Muscle layer of duodenum (tissue), 2 donors: ENCODE data around the gene NFYC.

Source experiments
- H3K27ac ChIP-seq: one replicate; pipeline ENCODE4 v1.7.0; 2013; ENCODE audit warnings: mild to moderate bottlenecking, low read length
- H3K27me3 ChIP-seq: one replicate; pipeline ENCODE4 v1.7.0; 2013; ENCODE audit warnings: low read depth, mild to moderate bottlenecking, control low read depth, low read length
- H3K36me3 ChIP-seq, 2 donors: one replicate each; pipeline ENCODE4 v1.7.0; 2013; ENCODE audit warnings: low read length in 2 of 2, control low read depth in 1 of 2, mild to moderate bottlenecking in 1 of 2; ENCODE audit not compliant: insufficient read depth in 2 of 2, control insufficient read depth in 1 of 2
- H3K4me1 ChIP-seq, 2 donors: one replicate each; pipeline ENCODE4 v1.7.0; 2013; ENCODE audit warnings: low read length in 2 of 2, mild to moderate bottlenecking in 2 of 2, control low read depth in 1 of 2, moderate library complexity in 1 of 2; ENCODE audit not compliant: insufficient read depth in 2 of 2, control insufficient read depth in 1 of 2
- H3K4me3 ChIP-seq, 2 donors: one replicate each; pipeline ENCODE4 v1.7.0; 2013; ENCODE audit warnings: low read length in 2 of 2, low read depth in 1 of 2, mild to moderate bottlenecking in 1 of 2
- H3K9me3 ChIP-seq, 2 donors: one replicate each; pipeline ENCODE4 v1.7.0; 2013; ENCODE audit warnings: low read length in 2 of 2, control low read depth in 1 of 2, mild to moderate bottlenecking in 1 of 2; ENCODE audit not compliant: control insufficient read depth in 1 of 2
- donor health status: healthy.

The NFYC gene

DNA sequence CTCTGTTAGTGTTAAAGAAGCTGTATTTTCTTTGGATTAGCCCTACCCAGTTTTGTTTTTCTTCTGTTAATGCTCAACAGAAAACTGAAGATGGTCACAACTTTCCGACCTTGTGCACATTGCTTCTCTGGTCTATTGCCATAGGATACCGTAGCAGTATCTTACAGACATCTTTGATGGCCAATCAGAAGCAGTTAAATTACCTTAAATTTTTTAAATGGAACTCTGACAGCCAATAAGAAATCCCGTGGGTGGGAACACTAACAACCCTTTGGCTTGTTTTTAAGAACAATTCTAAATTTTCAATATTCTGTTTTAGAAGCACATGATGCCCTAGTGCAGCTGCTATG, 17.2 kb downstream of the NFYC start:
- peak overlapping the region; percentile 71 to 85 for H3K4me3 ChIP-seq
- peak overlapping the region; percentile 89 for H3K27ac ChIP-seq
- H3K36me3 ChIP-seq: no peaks in the 10 kb centered on the region
- H3K9me3 ChIP-seq: no peaks in the 10 kb centered on the region
- H3K27me3 ChIP-seq: no peaks in the 10 kb centered on the region
- H3K4me1 ChIP-seq: peaks cover 30 to 31% of the 10 kb centered on the region in 2 donors

DNA sequence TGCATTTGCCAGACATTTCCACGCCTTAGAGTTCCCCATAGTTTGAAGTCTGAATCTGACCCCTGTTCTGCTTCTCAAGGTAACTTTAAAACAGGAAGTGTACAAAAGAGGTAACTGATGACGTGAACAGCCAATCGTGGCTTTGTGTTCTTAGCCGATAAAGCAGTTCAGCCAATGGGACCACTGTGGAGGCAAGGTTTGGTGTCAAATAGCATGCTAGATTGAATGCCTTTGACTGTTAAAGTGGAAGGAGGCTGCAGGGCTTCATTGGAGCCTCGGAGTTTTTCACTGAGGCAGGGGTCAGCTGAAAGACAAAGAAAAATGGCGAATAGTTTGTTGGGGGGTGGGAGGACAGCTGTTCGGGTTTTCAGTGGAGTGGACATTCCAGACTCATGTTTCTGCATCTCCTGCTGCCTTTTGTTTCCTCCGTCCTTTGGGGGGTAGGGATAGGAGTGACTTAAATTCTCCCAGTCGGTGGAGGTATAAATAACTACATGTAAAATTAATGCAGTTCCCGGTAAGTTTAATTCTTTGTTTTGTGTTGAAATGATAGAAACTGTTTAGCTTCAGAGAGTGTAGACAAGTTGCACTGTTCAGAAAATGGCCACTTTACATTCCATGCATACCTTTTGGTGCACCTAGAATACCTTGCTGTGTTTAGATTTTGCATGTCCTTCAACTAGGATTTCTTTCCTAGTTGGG, 17.7 kb downstream of the NFYC start:
- H3K27me3 ChIP-seq: no peaks in the 10 kb centered on the region
- peak overlapping the region; percentile 89 for H3K27ac ChIP-seq
- H3K4me3 ChIP-seq: peak overlapping the region; percentile 71 to 85
- H3K4me1 ChIP-seq: peaks cover 33 to 34% of the 10 kb centered on the region in 2 donors
- H3K36me3 ChIP-seq: no peaks in the 10 kb centered on the region
- H3K9me3 ChIP-seq: no peaks in the 10 kb centered on the region

GRCh38 chr1:40709802-40710278, 18.3 kb downstream of the NFYC start:
- peak overlapping the region; percentile 89 for H3K27ac ChIP-seq
- H3K36me3 ChIP-seq: no peaks in the 10 kb centered on the region
- peak overlapping the region; percentile 71 to 85 for H3K4me3 ChIP-seq
- H3K4me1 ChIP-seq: peaks cover 33 to 34% of the 10 kb centered on the region in 2 donors
- no peaks in the 10 kb centered on the region for H3K27me3 ChIP-seq
- H3K9me3 ChIP-seq: no peaks in the 10 kb centered on the region

DNA sequence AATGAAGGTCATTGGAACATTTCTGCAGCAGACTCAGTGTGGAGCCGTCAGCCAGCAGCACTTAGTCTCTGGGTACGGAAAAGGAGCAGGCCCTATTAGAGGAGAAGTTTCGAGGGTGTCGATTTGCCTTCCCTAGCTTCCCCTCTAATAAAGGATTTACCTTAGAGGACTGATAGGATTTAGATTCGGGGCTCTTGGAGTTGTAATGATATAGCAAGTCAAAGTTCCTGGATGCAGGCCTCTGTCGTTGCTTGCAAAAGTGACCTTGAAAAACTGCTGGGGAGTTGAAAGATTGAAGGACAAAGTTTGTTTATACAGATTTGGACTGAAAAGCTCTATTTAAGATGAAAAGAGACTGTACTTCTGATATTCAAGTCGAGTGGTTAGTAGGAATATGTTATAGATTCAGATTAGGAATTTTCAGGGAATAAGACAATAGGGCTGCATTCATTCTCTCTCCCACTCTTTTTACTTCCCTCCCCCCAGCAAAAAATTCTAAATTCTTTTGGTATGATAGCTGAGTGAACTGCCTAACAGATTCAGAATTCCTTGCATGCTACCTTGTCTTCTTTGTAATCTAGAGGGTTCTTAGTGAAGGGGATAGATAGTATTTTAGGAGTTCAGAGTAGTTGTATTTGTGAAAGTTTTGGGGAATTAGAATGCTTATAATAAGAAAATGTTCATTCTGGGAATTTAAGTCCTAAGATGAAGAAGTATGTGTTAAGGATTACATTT, 19.2 kb downstream of the NFYC start:
- no peaks in the 10 kb centered on the region for H3K9me3 ChIP-seq
- peak overlapping the region; percentile 71 to 85 for H3K4me3 ChIP-seq
- H3K4me1 ChIP-seq: peaks cover 33 to 39% of the 10 kb centered on the region in 2 donors
- H3K27ac ChIP-seq: peak overlapping the region; percentile 89
- no peaks in the 10 kb centered on the region for H3K36me3 ChIP-seq
- H3K27me3 ChIP-seq: no peaks in the 10 kb centered on the region

DNA sequence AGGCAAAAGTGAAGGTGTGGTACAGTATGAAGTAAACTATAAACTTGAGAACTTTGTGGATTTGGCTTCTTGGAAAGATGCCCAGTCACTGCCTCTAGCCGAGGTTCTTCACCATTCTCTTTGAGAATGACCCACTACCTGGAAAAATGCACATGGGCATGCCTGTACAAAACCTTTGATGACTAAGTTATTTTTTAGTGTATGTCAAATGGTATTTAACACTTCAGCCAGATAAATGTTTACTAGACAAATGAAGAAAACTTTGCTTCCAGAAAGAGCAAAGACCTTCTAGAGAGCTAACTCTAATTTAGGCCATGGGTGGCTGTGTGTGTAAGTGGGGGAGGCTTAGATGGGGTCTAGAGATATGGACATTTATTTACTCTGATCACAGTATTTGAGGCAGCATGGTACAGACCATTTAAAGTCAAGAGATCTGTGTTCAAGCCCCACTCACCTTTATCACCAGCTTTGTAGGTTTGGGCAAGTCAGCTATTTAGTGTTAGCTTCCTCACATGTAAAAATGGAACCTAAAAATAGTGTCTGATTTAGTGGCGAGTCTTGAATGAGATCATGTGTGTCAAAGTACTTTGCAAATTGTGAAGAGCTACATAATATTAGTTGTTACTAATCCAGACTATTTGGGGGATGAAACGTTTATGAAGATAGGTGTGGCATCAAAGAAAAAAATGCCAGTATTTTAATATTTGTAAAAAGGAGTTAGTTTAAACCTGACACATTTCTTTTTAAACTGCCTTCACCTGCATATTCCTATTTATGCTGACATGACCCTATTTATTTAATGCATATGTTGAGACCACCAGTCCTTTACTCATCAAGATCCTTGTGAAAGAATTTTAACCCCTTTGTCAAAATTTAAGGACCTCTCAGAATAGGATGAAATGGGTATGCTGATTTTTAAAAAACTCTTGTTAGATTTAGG, 20.2 kb downstream of the NFYC start:
- Histone ChIP-seq H3K27ac (peak overlapping the region; percentile 89), H3K4me3 (peak overlapping the region; percentile 32 to 71), H3K4me1 (peaks cover 41 to 44% of the 10 kb centered on the region in 2 donors), H3K9me3 (no peaks in the 10 kb centered on the region), H3K27me3 (no peaks in the 10 kb centered on the region), H3K36me3 (no peaks in the 10 kb centered on the region)

- H3K4me3 ChIP-seq: no peak overlapping the region
- peak overlapping the region; percentile 89 for H3K27ac ChIP-seq
- peaks cover 41 to 45% of the 10 kb centered on the region in 2 donors for H3K4me1 ChIP-seq
Measured at GRCh38 chr1:40712405-40712944, 21.0 kb downstream of the NFYC start.

DNA sequence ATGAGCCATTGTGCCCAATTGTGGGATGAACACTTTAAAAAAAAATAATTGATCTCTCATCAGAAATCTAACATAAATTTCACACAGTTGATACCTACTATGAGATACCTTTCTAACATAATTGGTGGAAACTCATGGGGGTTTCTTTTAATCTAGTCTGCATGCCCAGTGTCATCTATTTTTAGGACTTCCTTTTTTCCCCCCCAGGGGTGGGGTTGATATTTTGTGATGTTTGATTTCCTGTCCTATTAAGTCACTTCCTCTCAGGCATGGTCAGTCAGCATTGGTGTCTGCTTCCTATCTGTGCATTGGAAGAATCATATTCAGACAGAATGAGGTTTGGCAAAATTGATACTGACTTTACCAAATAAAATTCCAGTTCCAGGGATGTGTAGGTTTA, 21.5 kb downstream of the NFYC start:
- Histone ChIP-seq H3K4me3 (no peak overlapping the region), H3K4me1 (peaks cover 41 to 50% of the 10 kb centered on the region in 2 donors), H3K27me3 (no peaks in the 10 kb centered on the region), H3K36me3 (no peaks in the 10 kb centered on the region), H3K9me3 (no peaks in the 10 kb centered on the region), H3K27ac (peak overlapping the region; percentile 58)

More at GRCh38 chr1:40712405-40712944, 21.0 kb downstream of the NFYC start:
- Histone ChIP-seq H3K36me3 (no peaks in the 10 kb centered on the region), H3K9me3 (no peaks in the 10 kb centered on the region), H3K27me3 (no peaks in the 10 kb centered on the region)

GRCh38 chr1:40715491-40716059, 24.1 kb downstream of the NFYC start:
- H3K27ac ChIP-seq: no peak overlapping the region

GRCh38 chr1:40717065-40717464, 25.6 kb downstream of the NFYC start:
- H3K9me3 ChIP-seq: no peaks in the 10 kb centered on the region
- no peak overlapping the region for H3K27ac ChIP-seq
- no peaks in the 10 kb centered on the region for H3K36me3 ChIP-seq
- no peak overlapping the region for H3K4me3 ChIP-seq
- peaks cover 18 to 38% of the 10 kb centered on the region in 2 donors for H3K4me1 ChIP-seq
- no peaks in the 10 kb centered on the region for H3K27me3 ChIP-seq

More at GRCh38 chr1:40715491-40716059, 24.1 kb downstream of the NFYC start:
- no peaks in the 10 kb centered on the region for H3K27me3 ChIP-seq
- H3K9me3 ChIP-seq: no peaks in the 10 kb centered on the region
- no peaks in the 10 kb centered on the region for H3K36me3 ChIP-seq
- H3K4me3 ChIP-seq: no peak overlapping the region
- H3K4me1 ChIP-seq: peaks cover 32 to 50% of the 10 kb centered on the region in 2 donors

- peak overlapping the region; percentile 78 for H3K27ac ChIP-seq
- H3K36me3 ChIP-seq: no peaks in the 10 kb centered on the region
- H3K4me3 ChIP-seq: no peak overlapping the region
- no peaks in the 10 kb centered on the region for H3K9me3 ChIP-seq
- no peaks in the 10 kb centered on the region for H3K27me3 ChIP-seq
- peaks cover 17 to 41% of the 10 kb centered on the region in 2 donors for H3K4me1 ChIP-seq
Measured at GRCh38 chr1:40717955-40718354, 26.5 kb downstream of the NFYC start.
